ENCODE measurements around the gene PFN1. TPM values are rescaled to one million over a fixed set of nuclear protein-coding genes. Genes with fewer than 3 reads are reported as not detected.

Gene PFN1
- total RNA-seq, 1 experiment from 2014 or later = 748 TPM

DNA sequence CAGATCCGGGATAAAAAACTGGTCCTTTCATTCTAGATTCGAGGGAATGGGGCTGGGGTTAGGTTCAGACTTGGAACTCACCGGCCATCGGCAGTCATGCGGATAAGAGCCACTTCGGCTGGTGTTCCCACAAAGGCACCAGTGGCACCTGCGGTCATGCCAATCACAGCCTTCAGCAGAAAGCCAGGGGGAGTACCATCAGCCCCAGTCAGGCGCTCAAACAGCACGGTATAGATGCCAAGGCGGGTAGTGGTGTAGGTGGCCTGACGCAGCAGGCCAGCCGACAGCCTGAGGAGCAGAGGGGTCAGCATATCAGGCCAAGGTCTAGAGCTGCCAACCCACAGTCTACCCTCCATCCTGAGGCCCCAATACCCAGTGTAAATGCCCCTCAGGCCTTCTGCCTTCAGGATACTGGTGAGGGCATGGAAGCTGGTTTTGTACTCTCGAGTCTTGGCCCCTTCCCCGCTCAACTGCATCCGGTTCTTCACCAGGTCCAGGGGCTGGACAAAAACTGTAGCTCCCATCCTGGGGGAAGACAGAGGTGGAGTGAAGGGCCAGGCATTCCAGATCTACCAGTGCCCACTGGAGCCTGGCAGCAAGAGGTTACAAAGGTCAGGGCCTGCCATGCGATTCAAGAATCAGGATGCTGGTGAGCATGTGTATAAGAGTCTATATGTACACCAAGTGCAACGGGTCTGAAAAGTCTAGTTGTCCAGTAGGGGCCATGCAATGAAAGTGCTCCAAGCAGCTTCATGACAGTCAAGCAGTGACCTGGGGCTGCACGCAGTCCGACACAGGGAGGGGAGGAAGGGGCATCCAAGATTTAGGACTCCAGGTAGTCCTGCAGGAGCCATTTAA lies 9.4 kb downstream of the PFN1 start:
- Histone ChIP-seq H3K9me3 (ENCODE audit: low read length) (no peaks in the 10 kb centered on the region), H3K36me3 (ENCODE audit: insufficient read depth, low read length) (peaks cover 24% of the 10 kb centered on the region), H4K20me1 (ENCODE audit: insufficient read depth, low read depth, low read length) (no peaks in the 10 kb centered on the region; the same call in 1 of the 2 replicates), H3K9me2 (replicated peaks; ENCODE audit: insufficient read depth, low read length) (no peaks in the 10 kb centered on the region), H3K79me2 (ENCODE audit: low read length) (peaks cover 56% of the 10 kb centered on the region), H3K27ac (ENCODE audit: low read length) (peak overlapping the region; percentile 82), H3K4me1 (ENCODE audit: low read length) (peaks cover 36% of the 10 kb centered on the region), H3K4me3 (ENCODE audit: low read length) (peak overlapping the region; percentile 96), H3K9ac (ENCODE audit: low read length) (peak overlapping the region; percentile 95), H3K27me3 (ENCODE audit: low read length) (no peaks in the 10 kb centered on the region), H2AFZ (ENCODE audit: low read length) (peak overlapping the region; percentile 44; the same call in 1 of the 2 replicates), H3K4me2 (ENCODE audit: low read depth, low read length, poor library complexity, severe bottlenecking) (peak overlapping the region; percentile 92)
- DNase-seq = peak; percentile 68

DNA sequence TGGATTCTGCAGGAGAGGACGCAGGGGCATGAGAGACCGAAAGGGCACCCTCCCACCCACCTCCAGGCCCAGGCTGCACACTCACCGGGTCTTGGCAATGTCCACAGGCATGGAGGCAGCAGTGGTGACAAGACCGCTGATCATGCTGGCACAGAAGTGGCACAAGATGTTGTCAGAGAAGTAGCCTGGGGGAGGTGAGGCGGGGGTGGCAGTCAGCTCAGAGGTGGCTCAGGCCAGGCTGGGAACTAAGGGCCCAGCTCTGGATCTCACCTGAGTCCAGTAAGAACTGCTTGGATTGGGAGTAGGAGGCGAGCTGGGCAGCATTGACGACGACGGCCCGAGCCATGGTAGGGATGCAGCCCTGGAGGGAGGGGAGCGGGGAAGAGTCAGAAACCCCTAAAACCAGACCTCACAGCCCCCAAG lies 10.2 kb downstream of the PFN1 start:
- Histone ChIP-seq H3K79me2 (ENCODE audit: low read length) (peaks cover 55% of the 10 kb centered on the region), H3K27ac (ENCODE audit: low read length) (no peak overlapping the region), H3K36me3 (ENCODE audit: insufficient read depth, low read length) (peaks cover 19% of the 10 kb centered on the region), H3K9me2 (replicated peaks; ENCODE audit: insufficient read depth, low read length) (no peaks in the 10 kb centered on the region), H3K4me2 (ENCODE audit: low read depth, low read length, poor library complexity, severe bottlenecking) (peak overlapping the region; percentile 92), H3K4me3 (ENCODE audit: low read length) (peak overlapping the region; percentile 96; the same call in 1 of the 2 replicates), H3K9ac (ENCODE audit: low read length) (peak overlapping the region; percentile 95), H3K9me3 (ENCODE audit: low read length) (no peaks in the 10 kb centered on the region), H4K20me1 (ENCODE audit: insufficient read depth, low read depth, low read length) (no peaks in the 10 kb centered on the region; the same call in 1 of the 2 replicates), H3K27me3 (ENCODE audit: low read length) (no peaks in the 10 kb centered on the region), H3K4me1 (ENCODE audit: low read length) (peaks cover 28% of the 10 kb centered on the region), H2AFZ (ENCODE audit: low read length) (no peak overlapping the region)
- no peak for DNase-seq

- H3K9ac ChIP-seq (ENCODE audit: low read length) = no peak overlapping the region
- no peaks in the 10 kb centered on the region for H3K9me2 ChIP-seq (replicated peaks; ENCODE audit: insufficient read depth, low read length)
- H4K20me1 ChIP-seq (ENCODE audit: insufficient read depth, low read depth, low read length) = no peaks in the 10 kb centered on the region; the same call in 1 of the 2 replicates
- no peaks in the 10 kb centered on the region for H3K27me3 ChIP-seq (ENCODE audit: low read length)
- no peaks in the 10 kb centered on the region for H3K9me3 ChIP-seq (ENCODE audit: low read length)
- H3K79me2 ChIP-seq (ENCODE audit: low read length) = peaks cover 50% of the 10 kb centered on the region
- H2AFZ ChIP-seq (ENCODE audit: low read length) = no peak overlapping the region
- H3K27ac ChIP-seq (ENCODE audit: low read length) = no peak overlapping the region
- H3K4me2 ChIP-seq (ENCODE audit: low read depth, low read length, poor library complexity, severe bottlenecking) = no peak overlapping the region
- H3K4me3 ChIP-seq (ENCODE audit: low read length) = no peak overlapping the region
- no peak for DNase-seq
- H3K36me3 ChIP-seq (ENCODE audit: insufficient read depth, low read length) = peaks cover 13% of the 10 kb centered on the region
- peaks cover 23% of the 10 kb centered on the region for H3K4me1 ChIP-seq (ENCODE audit: low read length)
Measured at GRCh38 chr17:4937553-4937952, 10.8 kb downstream of the PFN1 start.

GRCh38 chr17:4936436-4936835 lies 11.9 kb downstream of the PFN1 start:
- no peaks in the 10 kb centered on the region; the same call in 1 of the 2 replicates for H4K20me1 ChIP-seq (ENCODE audit: insufficient read depth, low read depth, low read length)
- H3K27me3 ChIP-seq (ENCODE audit: low read length) = no peaks in the 10 kb centered on the region
- DNase-seq = no peak
- no peak overlapping the region for H3K4me3 ChIP-seq (ENCODE audit: low read length)
- no peak overlapping the region for H3K27ac ChIP-seq (ENCODE audit: low read length)
- no peaks in the 10 kb centered on the region for H3K9me2 ChIP-seq (replicated peaks; ENCODE audit: insufficient read depth, low read length)
- peaks cover 39% of the 10 kb centered on the region for H3K79me2 ChIP-seq (ENCODE audit: low read length)
- no peaks in the 10 kb centered on the region for H3K9me3 ChIP-seq (ENCODE audit: low read length)
- no peak overlapping the region for H3K9ac ChIP-seq (ENCODE audit: low read length)
- no peak overlapping the region for H2AFZ ChIP-seq (ENCODE audit: low read length)
- no peak overlapping the region for H3K4me2 ChIP-seq (ENCODE audit: low read depth, low read length, poor library complexity, severe bottlenecking)
- peaks cover 10% of the 10 kb centered on the region for H3K36me3 ChIP-seq (ENCODE audit: insufficient read depth, low read length)
- H3K4me1 ChIP-seq (ENCODE audit: low read length) = peaks cover 12% of the 10 kb centered on the region

GRCh38 chr17:4935650-4936049 lies 12.7 kb downstream of the PFN1 start:
- no peak for DNase-seq
- Histone ChIP-seq H3K9ac (ENCODE audit: low read length) (no peak overlapping the region), H2AFZ (ENCODE audit: low read length) (no peak overlapping the region), H3K27ac (ENCODE audit: low read length) (no peak overlapping the region), H3K36me3 (ENCODE audit: insufficient read depth, low read length) (peaks cover 10% of the 10 kb centered on the region), H3K27me3 (ENCODE audit: low read length) (no peaks in the 10 kb centered on the region), H3K4me3 (ENCODE audit: low read length) (no peak overlapping the region), H3K4me2 (ENCODE audit: low read depth, low read length, poor library complexity, severe bottlenecking) (no peak overlapping the region), H3K79me2 (ENCODE audit: low read length) (peaks cover 31% of the 10 kb centered on the region), H3K9me2 (replicated peaks; ENCODE audit: insufficient read depth, low read length) (no peaks in the 10 kb centered on the region), H3K9me3 (ENCODE audit: low read length) (no peaks in the 10 kb centered on the region), H3K4me1 (ENCODE audit: low read length) (peaks cover 10% of the 10 kb centered on the region), H4K20me1 (ENCODE audit: insufficient read depth, low read depth, low read length) (no peaks in the 10 kb centered on the region)

GRCh38 chr17:4934173-4934979 lies 14.0 kb downstream of the PFN1 start:
- Histone ChIP-seq H3K27me3 (ENCODE audit: low read length) (no peaks in the 10 kb centered on the region), H3K4me2 (ENCODE audit: low read depth, low read length, poor library complexity, severe bottlenecking) (no peak overlapping the region), H3K4me1 (ENCODE audit: low read length) (peaks cover 10% of the 10 kb centered on the region), H4K20me1 (ENCODE audit: insufficient read depth, low read depth, low read length) (no peaks in the 10 kb centered on the region), H3K9me3 (ENCODE audit: low read length) (no peaks in the 10 kb centered on the region), H3K79me2 (ENCODE audit: low read length) (peaks cover 25% of the 10 kb centered on the region), H3K9ac (ENCODE audit: low read length) (no peak overlapping the region), H3K27ac (ENCODE audit: low read length) (no peak overlapping the region), H3K36me3 (ENCODE audit: insufficient read depth, low read length) (peaks cover 10% of the 10 kb centered on the region), H3K4me3 (ENCODE audit: low read length) (no peak overlapping the region), H2AFZ (ENCODE audit: low read length) (no peak overlapping the region), H3K9me2 (replicated peaks; ENCODE audit: insufficient read depth, low read length) (no peaks in the 10 kb centered on the region)
- no peak for DNase-seq

- no peak overlapping the region for H3K4me3 ChIP-seq (ENCODE audit: low read length)
- no peak overlapping the region for H3K4me2 ChIP-seq (ENCODE audit: low read depth, low read length, poor library complexity, severe bottlenecking)
- H3K79me2 ChIP-seq (ENCODE audit: low read length) = peaks cover 18% of the 10 kb centered on the region
- peaks cover 9% of the 10 kb centered on the region for H3K36me3 ChIP-seq (ENCODE audit: insufficient read depth, low read length)
- no peak overlapping the region for H3K9ac ChIP-seq (ENCODE audit: low read length)
- H3K27ac ChIP-seq (ENCODE audit: low read length) = no peak overlapping the region
- DNase-seq = no peak
- H2AFZ ChIP-seq (ENCODE audit: low read length) = no peak overlapping the region
- H4K20me1 ChIP-seq (ENCODE audit: insufficient read depth, low read depth, low read length) = no peaks in the 10 kb centered on the region
- H3K9me2 ChIP-seq (replicated peaks; ENCODE audit: insufficient read depth, low read length) = no peaks in the 10 kb centered on the region
- H3K4me1 ChIP-seq (ENCODE audit: low read length) = peaks cover 7% of the 10 kb centered on the region
- H3K9me3 ChIP-seq (ENCODE audit: low read length) = no peaks in the 10 kb centered on the region
- H3K27me3 ChIP-seq (ENCODE audit: low read length) = no peaks in the 10 kb centered on the region
Measured at GRCh38 chr17:4933646-4934045, 14.7 kb downstream of the PFN1 start.

GRCh38 chr17:4932756-4933155 lies 15.6 kb downstream of the PFN1 start:
- no peaks in the 10 kb centered on the region for H3K4me1 ChIP-seq (ENCODE audit: low read length)
- no peaks in the 10 kb centered on the region for H4K20me1 ChIP-seq (ENCODE audit: insufficient read depth, low read depth, low read length)
- no peak overlapping the region for H3K4me3 ChIP-seq (ENCODE audit: low read length)
- no peak overlapping the region for H3K9ac ChIP-seq (ENCODE audit: low read length)
- H3K27me3 ChIP-seq (ENCODE audit: low read length) = no peaks in the 10 kb centered on the region
- H2AFZ ChIP-seq (ENCODE audit: low read length) = no peak overlapping the region
- H3K4me2 ChIP-seq (ENCODE audit: low read depth, low read length, poor library complexity, severe bottlenecking) = no peak overlapping the region
- peaks cover 9% of the 10 kb centered on the region; the same call in 1 of the 2 replicates for H3K79me2 ChIP-seq (ENCODE audit: low read length)
- no peak overlapping the region for H3K27ac ChIP-seq (ENCODE audit: low read length)
- H3K9me2 ChIP-seq (replicated peaks; ENCODE audit: insufficient read depth, low read length) = no peaks in the 10 kb centered on the region
- H3K36me3 ChIP-seq (ENCODE audit: insufficient read depth, low read length) = peaks cover under 1% of the 10 kb centered on the region
- H3K9me3 ChIP-seq (ENCODE audit: low read length) = no peaks in the 10 kb centered on the region
- no peak for DNase-seq

Data from Karpas-422 (cell line).